HG02588 (cell line): ENCODE data around the gene TUBD1.
"Not testable (repeated sequence)": the region's sequence is repeated elsewhere in the genome, so short reads cannot be mapped to it uniquely, and the experiment has no call there.

ENCODE experiments used
- ATAC-seq: cut with Tn5 transposase; IDR thresholded peaks from one replicate; pipeline ENCODE4 v1.9.1; 2021; ENCODE audit warnings: mild to moderate bottlenecking, moderate library complexity; ENCODE audit not compliant: unreplicated experiment

TUBD1 gene

DNA sequence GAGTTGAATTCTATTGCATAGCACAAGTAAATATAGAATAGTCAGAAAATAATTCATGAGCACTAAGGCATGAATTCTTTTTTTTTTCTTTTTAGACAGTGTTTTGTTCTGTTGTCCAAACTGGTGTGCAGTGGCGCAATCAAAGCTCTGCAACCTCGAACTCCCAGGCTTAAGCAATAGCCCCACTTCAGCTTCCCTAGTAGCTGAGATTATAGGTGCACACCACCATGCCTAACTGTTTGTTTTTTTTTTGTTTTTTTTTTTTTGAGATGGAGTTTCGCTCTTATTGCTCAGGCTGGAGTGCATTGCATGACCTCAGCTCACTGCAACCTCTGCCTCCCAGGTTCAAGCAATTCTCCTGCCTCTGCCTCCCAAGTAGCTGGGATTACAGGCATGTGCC lies 16.6 kb downstream of the TUBD1 start:
- no peak for ATAC-seq

GRCh38 chr17:59874376-59874775 lies 18.4 kb downstream of the TUBD1 start:
- no peak for ATAC-seq

GRCh38 chr17:59873414-59873813 lies 19.3 kb downstream of the TUBD1 start:
- not testable (repeated sequence) for ATAC-seq

DNA sequence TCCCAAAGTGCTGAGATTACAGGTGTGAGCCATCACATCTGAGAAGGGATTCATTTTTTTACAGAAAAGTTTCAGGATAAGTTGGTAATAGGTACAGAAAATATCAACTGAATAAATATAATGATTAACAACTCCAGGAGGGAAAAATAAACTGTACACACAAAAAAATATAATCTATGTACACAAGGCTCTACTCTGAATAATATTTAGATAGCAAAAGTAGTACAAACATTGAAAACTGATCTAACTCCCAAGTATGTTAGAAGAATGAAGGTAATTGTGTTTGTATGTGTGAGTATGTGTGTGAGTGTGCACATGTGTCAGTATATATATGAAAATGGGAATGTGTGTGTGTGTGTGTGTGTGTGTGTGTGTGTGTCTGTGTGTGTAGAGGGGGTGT lies 20.4 kb downstream of the TUBD1 start:
- no peak for ATAC-seq

DNA sequence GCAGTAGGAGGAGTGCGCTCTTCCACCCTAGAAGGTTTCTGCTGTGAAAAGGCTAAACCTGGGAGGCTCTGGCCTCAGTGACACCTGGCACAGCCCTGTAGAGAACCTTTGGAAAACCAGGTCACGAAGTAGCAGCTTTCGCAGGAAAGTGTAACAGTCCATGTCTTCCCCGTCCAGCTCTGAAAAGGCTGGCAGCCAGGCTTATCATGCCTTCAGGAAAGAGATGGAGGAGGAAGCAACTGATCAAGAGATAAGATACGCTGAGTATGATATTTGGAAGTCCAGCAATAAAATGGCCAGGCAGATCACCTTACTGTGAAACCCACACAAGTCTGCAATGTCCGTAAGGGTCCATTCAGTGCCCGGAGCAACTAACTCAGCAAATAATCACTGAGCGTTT lies 22.3 kb downstream of the TUBD1 start:
- ATAC-seq = no peak

DNA sequence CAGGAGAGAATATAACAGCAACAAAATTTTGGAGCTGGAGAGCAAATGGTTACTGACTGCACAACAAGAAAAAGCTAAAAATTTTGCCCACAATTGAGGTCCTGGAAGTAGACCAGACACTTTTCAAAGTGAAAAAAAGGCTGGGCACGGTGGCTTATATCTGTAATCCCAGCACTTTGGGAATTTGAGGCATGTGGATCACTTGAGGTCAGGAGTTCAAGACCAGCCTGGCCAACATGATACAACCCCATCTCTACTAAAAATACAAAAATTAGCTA lies 22.9 kb downstream of the TUBD1 start:
- ATAC-seq = no peak

DNA sequence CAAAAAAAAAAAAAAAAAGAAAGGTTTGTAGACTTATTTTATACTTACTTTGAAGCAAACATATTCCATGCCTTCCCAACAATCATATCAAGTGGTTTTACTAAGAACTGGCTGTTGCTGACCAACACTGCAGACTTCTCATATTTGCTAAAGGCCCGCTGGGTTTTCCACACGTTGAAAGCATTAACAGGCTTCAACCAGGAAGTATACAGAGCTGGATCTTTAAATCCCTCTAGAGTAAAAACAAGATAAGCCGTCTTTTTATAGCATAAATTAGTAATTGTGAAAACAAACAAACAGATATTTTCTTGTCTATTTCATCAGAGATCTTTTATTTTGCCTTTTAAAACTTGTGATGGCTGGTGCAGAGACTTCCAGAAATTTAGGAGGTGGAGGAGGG lies 29.1 kb downstream of the TUBD1 start:
- no peak for ATAC-seq

GRCh38 chr17:59859444-59860025 lies 33.2 kb downstream of the TUBD1 start:
- ATAC-seq = no peak

DNA sequence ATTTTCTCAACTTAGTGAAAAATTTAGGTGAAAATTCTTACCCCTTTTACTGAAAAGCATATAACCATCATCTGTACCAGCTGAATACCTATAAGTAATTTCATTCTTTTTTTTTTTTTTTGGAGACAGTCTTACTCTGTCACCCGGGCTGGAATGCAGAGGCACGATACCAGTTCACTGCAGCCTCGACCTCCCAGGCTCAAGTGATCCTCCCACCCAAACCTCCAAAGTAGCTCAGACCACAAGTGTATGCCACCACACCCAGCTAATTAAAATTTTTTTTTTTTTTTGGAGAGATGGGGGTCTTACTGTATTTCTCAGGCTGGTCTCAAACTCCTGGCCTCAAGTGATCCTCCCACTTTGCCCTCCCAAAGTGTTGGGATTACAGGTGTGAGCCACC lies 33.8 kb downstream of the TUBD1 start:
- ATAC-seq = no peak

- no peak for ATAC-seq
Observed at GRCh38 chr17:59858167-59858816, 34.5 kb downstream of the TUBD1 start.

DNA sequence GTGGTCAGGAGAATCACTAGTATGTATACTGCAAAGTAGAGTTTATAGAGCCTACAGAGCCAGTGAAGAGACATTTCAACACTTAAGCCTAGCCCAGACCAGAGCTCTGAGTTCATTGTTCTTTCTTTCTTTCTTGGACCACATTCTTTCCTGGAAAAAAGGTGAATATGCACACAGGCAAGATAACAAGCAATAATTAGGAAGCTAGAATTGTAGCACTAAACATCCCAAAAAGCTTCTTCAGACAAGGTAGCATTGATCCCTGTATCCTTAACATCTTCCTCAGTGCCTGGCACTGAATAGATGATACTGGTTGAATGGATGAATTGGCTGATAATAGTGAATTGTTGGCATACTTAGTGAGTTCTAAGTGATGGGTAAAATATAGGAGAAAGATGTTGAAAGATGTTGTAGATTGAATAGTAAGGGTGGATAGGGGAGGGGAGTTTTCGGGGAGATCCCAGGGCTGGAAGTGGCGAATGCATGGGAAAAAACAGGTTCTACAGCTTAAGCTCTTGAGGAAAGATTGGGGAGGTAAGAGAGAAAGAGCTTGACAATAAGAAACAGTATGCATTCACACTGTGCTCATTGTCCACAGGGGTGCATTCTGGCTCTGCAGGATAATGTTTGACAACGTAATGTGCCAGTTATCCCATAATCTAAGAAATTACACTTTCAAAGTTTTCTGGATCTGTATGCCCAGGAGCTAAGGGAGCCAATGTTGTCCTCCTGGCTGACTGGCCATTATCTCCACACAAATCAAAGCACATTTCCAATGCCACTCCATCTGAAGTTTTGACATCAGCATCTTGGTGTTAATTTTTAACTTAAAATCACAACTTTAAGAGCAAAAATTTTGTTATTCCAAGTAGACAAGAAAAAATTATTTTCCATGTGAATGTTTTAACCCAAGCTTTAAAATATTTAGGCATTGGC lies 35.6 kb downstream of the TUBD1 start:
- no peak for ATAC-seq

- not testable (repeated sequence) for ATAC-seq
Observed at GRCh38 chr17:59853919-59854729, 38.6 kb downstream of the TUBD1 start.

- no peak for ATAC-seq
Observed at GRCh38 chr17:59853168-59853918, 39.4 kb downstream of the TUBD1 start.

- ATAC-seq = not testable (repeated sequence)
Observed at GRCh38 chr17:59852847-59853167, 39.9 kb downstream of the TUBD1 start.

DNA sequence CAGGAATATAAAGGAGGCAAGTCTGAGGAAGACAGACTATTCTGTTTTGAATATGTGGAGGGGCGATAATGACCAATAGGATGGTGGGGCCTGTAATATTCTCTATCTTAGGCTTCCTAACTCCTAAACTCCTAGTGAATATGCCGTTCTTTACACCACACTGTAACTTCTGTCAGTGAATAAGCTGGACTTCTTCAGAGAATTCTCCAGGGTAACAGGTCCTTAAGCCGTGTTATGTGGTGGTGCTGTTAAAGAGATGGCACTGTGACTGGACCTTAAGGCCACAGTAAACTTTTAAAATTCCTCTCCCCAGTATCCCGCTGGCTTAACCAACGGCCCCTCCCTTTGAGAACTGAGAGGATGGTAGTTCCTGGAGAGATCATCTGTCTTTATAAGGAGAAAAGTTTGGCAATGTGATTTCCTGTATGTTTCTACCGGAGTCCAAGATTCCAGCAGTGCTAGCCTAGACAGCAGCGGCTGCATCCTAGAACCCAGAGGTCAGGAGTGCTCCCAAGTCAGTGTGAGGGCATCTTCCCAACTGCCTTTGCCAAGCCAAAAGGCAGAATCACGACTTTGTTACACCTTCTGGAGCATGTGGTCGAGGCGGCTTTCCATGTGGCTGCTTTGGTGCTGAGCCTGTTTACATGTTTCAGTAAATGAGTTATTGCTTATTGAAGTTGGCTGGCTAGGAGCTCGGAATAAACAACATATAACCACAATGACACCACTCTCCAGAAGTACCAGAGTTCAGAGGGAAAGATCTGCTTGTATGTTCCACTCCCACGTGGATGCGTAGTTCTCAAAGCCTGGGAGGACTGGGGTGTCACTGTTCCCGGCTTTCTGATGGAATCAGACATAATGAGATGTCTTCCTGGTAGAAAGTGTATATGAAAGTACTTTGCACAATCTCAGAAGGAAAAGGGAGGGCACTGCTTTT lies 41.0 kb downstream of the TUBD1 start:
- ATAC-seq = no peak

- ATAC-seq = not testable (repeated sequence)
Observed at GRCh38 chr17:59850311-59850710, 42.4 kb downstream of the TUBD1 start.

DNA sequence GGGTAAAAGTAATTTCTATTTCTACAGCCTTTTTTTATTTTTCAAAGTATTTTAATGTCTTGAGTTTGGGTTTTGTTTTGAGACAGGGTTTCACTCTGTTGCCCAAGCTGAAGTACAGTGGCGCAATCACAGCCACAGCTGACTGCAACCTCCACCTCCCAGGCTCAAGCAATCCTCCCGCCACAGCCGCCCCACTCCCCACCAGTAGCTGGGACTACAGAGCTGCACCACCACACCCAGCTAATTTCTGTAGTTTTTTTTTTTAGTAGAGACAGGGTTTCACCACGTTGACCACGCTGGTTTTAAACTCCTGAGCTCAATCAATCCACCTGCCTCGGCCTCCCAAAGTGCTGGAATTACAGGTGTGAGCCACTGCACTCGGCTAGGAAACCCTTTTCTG lies 44.0 kb downstream of the TUBD1 start:
- peak; percentile 36 for ATAC-seq

- no peak for ATAC-seq
Observed at GRCh38 chr17:59848385-59848668, 44.4 kb downstream of the TUBD1 start.

DNA sequence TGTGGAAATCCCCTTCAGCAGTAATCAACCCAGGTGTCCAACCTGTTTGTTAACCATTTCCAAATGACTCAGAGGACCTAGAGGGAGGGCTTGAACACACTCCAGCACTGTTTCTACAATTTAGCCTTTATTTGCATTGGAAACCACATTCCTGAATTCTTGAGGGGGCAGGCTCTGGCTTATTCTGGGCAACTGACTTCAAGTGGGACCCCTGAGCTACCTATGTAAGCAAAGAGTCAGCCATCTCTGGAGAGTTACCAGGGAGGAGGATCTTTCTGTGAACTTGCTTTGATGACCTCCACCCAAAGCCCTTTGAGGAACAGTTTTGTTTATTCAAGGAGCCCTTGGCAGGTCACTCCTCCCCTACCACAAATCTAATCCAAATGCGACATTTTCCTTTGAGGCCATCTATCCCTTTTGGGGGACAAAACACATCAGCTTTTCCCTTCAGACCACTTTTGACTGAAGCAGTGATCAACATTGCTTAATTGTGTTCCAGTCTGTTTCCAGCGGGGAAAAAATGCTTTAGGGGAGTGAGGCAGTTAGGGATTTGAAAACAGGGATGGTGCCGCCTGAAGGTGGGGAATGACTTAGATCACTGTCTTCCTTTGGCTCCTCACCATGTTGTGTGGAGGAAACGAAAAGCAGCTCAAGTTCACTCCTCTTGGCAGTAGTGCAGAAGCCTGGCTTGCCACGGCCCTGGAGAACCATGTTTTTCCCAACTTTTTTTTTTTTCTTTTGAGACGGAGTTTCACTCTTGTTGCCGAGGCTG lies 46.2 kb downstream of the TUBD1 start:
- ATAC-seq = peak; percentile 46
